GM18858 (cell line): ENCODE data around the gene TEAD3.
"Not testable (repeated sequence)": the region's sequence is repeated elsewhere in the genome, so short reads cannot be mapped to it uniquely, and the experiment has no call there.

Experiments
- ATAC-seq: cut with Tn5 transposase; IDR thresholded peaks from one replicate; pipeline ENCODE4 v1.9.1; 2021; ENCODE audit not compliant: unreplicated experiment

TEAD3 gene

DNA sequence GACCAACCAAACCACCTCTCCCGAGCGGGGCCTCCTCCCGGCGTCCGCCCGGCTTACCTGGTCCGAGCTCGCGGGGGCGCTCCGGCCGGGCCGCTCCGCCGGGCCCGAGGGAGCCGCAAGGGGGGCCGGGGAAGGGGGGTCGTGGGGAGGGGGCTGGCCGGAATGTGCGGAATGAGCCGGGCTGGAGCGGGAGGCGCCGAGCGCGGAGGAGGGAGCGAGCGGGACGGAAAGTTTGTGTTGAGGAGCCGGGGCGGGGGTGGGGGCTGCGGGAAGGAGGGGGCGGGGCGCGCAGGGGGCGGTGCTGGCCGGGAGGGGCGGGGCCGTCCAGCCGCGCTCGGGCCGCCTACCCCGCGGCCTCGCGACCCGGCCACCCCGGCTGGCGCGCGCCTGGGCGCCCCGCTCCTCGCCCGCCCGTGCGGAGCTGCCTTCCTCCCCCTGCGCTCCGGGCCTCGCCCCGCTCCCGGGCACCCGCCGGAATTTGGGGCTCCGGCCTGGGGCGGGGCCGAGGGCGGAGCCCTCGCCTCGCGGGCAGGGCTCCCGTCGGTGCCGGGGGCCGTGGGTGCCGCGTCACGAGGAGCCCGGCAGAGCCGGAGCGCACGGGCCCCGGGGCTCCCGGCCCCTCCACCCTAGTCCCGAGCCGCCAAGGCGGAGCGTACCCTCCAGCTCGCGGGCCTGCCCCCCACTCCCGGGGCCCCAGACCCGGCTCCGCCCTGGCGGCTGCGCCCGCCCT is at the start of gene TEAD3:
Gene TEAD3, minus strand, starts transcription at position 239 of the 730 bp plus-strand sequence.
- ATAC-seq, result no peak

DNA sequence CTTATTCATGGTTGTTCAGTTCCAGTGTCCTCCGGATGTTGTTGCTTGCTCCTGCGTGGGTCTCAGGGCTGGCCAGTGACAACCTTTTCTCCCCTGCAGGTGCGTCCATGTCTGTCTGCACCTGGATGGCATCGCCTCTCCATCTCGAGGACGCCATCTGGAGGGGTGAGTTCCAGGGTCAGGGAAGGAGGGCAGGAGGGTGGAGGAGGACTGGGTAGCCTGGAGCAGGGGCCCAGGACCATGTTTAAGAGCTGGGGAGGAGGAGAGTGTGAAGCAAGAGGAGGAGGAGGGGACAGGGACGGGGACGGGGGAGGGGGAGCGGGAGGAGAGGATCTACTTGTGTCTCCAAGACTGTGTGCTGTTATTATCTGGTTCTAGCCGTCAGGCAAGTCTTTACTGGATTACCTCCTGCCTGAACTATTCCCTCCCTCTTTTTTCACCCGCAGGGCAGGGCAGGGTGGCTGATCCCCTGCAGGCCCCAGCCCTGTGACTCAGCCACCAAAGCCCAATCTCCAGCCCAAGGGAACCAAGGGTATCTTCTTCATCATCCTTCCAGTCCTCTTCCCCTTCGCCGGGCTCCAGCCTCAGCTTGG is 48.0 kb upstream of the TEAD3 start:
- ATAC-seq, result no peak

- ATAC-seq, result no peak
Observed at GRCh38 chr6:35543459-35544193, 46.7 kb upstream of the TEAD3 start.

- no peak for ATAC-seq
Observed at GRCh38 chr6:35541836-35542235, 45.0 kb upstream of the TEAD3 start.

GRCh38 chr6:35539223-35539622 is 42.3 kb upstream of the TEAD3 start:
- no peak for ATAC-seq

DNA sequence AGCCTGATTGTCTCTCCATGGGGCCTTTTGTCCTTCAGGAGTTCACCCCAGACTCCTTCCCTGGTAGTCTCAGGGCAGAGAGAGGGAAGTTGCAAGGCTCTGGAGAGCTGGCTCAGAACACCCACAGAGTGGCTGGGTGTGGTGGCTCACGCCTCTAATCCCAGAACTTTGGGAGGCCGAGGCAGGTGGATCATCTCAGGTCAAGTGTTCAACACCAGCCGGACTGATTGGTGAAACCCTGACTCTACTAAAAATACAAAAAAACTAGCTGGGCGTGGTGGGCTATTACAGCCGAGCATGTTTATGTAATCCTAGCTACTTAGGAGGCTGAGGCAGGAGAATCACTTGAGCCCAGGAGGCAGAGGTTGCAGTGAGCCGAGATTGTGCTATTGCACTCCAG is 39.0 kb upstream of the TEAD3 start:
- not testable (repeated sequence) for ATAC-seq

- ATAC-seq, result no peak
Observed at GRCh38 chr6:35534407-35535170, 37.7 kb upstream of the TEAD3 start.

- ATAC-seq, result no peak
Observed at GRCh38 chr6:35533981-35534380, 37.1 kb upstream of the TEAD3 start.

GRCh38 chr6:35532126-35532525 is 35.2 kb upstream of the TEAD3 start:
- ATAC-seq, result no peak

GRCh38 chr6:35524380-35525020 is 27.6 kb upstream of the TEAD3 start:
- no peak for ATAC-seq

GRCh38 chr6:35522660-35523658 is 26.1 kb upstream of the TEAD3 start:
- ATAC-seq, result no peak

DNA sequence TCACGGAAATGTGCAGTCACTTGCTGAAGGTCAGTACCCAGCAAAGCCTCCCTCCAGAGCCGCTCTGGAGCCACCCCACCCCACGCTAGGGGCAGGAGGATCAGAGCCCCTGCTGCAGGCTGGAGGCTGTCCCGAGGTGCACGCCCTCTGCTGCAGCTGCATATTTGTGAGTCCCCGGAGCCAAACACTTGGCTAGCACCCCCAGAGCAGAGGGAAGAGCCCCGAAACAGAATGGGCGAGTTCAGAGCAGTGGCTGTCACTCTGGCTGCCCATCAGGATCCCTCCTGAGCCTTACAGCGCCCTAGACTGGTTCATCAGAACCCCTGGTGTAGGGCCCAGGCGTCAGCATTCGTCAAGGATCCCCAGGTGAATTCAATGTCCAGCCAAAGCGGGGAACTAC is 25.3 kb upstream of the TEAD3 start:
- ATAC-seq, result no peak

GRCh38 chr6:35521235-35521634 is 24.4 kb upstream of the TEAD3 start:
- no peak for ATAC-seq

GRCh38 chr6:35519313-35520015 is 22.6 kb upstream of the TEAD3 start:
- ATAC-seq, result no peak

- ATAC-seq, result no peak
Observed at GRCh38 chr6:35518566-35519312, 21.9 kb upstream of the TEAD3 start.

DNA sequence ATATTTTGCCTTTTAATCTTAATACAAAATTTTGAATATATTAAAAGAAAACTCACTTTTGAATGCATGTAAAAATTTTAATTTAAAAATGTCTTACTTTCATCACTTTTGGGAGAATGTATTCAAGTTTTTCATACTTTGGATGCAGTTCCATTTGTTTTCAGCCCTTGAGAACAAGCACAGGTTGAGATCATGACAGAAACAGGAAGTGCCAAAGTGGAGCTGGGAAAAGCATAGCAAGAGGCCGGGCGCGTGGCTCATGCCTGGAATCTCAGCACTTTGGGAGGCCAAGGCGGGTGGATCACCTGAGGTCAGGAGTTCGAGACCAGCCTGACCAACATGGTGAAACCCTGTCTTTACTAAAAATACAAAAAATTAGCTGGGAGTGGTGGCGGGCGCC is 21.1 kb upstream of the TEAD3 start:
- not testable (repeated sequence) for ATAC-seq

DNA sequence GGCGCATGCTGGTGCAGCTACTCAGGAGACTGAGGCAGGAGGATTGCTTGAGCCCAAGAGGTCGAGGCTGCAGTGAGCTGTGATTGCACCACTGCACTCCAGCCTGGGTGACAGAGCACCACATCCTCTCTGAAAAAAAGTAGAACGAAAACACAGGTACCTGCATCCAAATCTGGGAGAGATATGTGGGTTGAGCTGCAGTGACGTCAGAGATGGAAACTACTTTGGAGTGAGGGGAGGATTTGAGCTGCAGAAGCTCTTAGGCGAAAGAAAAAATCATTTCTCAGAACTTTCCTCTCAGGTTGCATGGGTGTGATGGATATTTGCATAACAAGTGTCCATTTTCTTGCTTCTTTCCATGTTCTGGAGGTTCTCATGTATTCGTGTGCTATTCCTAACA is 19.8 kb upstream of the TEAD3 start:
- ATAC-seq, result no peak

- not testable (repeated sequence) for ATAC-seq
Observed at GRCh38 chr6:35515939-35516338, 19.1 kb upstream of the TEAD3 start.
